SH-SY5Y (cell line): ENCODE measurements around the gene HLA-DPA1.

ENCODE experiments used
- GATA2 ChIP-seq: IDR thresholded peaks from 2 replicates; pipeline ENCODE4 v1.6.1; 2011; ENCODE audit warnings: mild to moderate bottlenecking, low read depth, low read length
- GATA3 ChIP-seq: IDR thresholded peaks from 2 replicates; pipeline ENCODE4 v1.6.1; 2011; ENCODE audit warnings: low read depth, mild to moderate bottlenecking, low read length, moderate library complexity

DNA sequence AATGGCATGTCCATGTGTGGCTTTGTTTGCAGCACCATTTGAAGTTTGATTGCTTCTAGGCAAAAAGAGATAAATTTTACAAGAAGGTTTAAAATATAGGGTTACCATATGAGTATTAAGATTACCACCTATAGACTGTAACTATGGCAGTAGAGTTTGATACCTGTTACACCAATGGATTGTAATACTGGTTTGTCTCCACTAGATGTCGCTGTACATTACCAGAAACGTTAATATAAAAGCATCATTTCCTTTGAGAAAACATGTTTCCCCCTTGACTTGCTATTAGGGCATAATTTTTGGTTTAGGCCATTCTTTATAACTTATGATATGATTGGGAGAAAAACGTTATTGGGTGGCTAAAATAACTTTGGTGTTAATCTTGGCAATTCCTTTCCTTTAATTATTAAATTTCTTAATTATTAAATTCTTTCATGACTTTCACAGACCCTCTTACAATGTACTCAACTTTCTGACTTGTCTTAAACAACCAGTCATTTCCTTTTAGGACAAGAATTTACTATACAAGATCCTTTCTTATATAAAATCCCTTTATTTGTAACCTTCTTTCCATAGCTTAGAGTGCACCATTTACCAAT, 45.2 kb upstream of the HLA-DPA1 start:
- TF ChIP-seq GATA3 (no peak), GATA2 (no peak)
